Limb (tissue), 2 donors: ENCODE results near the gene ZNF3.
A peak's percentile ranks its signal among the peaks of the same experiment; 100 is the strongest.

ENCODE experiments used
- DNase-seq, 2 donors: peaks; one replicate each; pipeline ENCODE4 v3.0.0-alpha.2; 2016; ENCODE audit errors: extremely low spot score in 2 of 2

The ZNF3 gene

GRCh38 chr7:100053215-100053614 lies 28.3 kb downstream of the ZNF3 start:
- peak; percentile 62 to 66 for DNase-seq

- no peak for DNase-seq
Observed at GRCh38 chr7:100051611-100052010, 29.9 kb downstream of the ZNF3 start.

- peak; percentile 82 to 94 for DNase-seq
Observed at GRCh38 chr7:100049441-100050291, 31.9 kb downstream of the ZNF3 start, which contains the start of gene ZSCAN21. Gene ZSCAN21 (plus strand): TSS chr7:100049774. CDS start chr7:100057007, 7,233 bp downstream.

- no peak for DNase-seq
Observed at GRCh38 chr7:100048680-100049079, 32.8 kb downstream of the ZNF3 start.

- DNase-seq, result no peak
Observed at GRCh38 chr7:100044718-100045117, 36.8 kb downstream of the ZNF3 start.

- DNase-seq, result no peak
Observed at GRCh38 chr7:100040575-100040974, 40.9 kb downstream of the ZNF3 start.

- DNase-seq, result no peak
Observed at GRCh38 chr7:100038326-100038725, 43.2 kb downstream of the ZNF3 start.

GRCh38 chr7:100035876-100036275 lies 45.6 kb downstream of the ZNF3 start:
- DNase-seq, result no peak

GRCh38 chr7:100034871-100035510 lies 46.5 kb downstream of the ZNF3 start:
- no peak for DNase-seq

GRCh38 chr7:100033526-100033925 lies 48.0 kb downstream of the ZNF3 start:
- DNase-seq, result no peak

GRCh38 chr7:100029596-100029995 lies 51.9 kb downstream of the ZNF3 start:
- DNase-seq, result no peak

GRCh38 chr7:100027197-100027596 lies 54.3 kb downstream of the ZNF3 start:
- no peak for DNase-seq

- DNase-seq, result no peak
Observed at GRCh38 chr7:100024020-100024619, 57.4 kb downstream of the ZNF3 start.

- no peak for DNase-seq
Observed at GRCh38 chr7:100023526-100023925, 58.0 kb downstream of the ZNF3 start.

- no peak for DNase-seq
Observed at GRCh38 chr7:100022621-100023020, 58.9 kb downstream of the ZNF3 start.

- no peak for DNase-seq
Observed at GRCh38 chr7:100021297-100021696, 60.2 kb downstream of the ZNF3 start.
